Muscle of leg (tissue), 11 donors: ENCODE data around the gene RADIL. TPM values are rescaled to one million over a fixed set of nuclear protein-coding genes. Genes with fewer than 3 reads are reported as not detected.

Experiments used
- DNase-seq: peaks from one replicate; pipeline ENCODE4 v3.0.0; 2013
- H3K27ac ChIP-seq: one replicate; pipeline ENCODE4 v1.5.1; 2013; ENCODE audit warnings: mild to moderate bottlenecking, low read length, control low read depth
- H3K27me3 ChIP-seq: one replicate; pipeline ENCODE4 v1.6.1; 2013; ENCODE audit warnings: low read length; ENCODE audit not compliant: control insufficient read depth, insufficient read depth
- H3K36me3 ChIP-seq: one replicate; pipeline ENCODE4 v1.6.1; 2013; ENCODE audit warnings: low read length; ENCODE audit not compliant: control insufficient read depth, insufficient read depth
- H3K4me1 ChIP-seq: one replicate; pipeline ENCODE4 v1.6.1; 2013; ENCODE audit warnings: low read length; ENCODE audit not compliant: control insufficient read depth, insufficient read depth
- H3K4me3 ChIP-seq: one replicate; pipeline ENCODE4 v1.5.1; 2013; ENCODE audit warnings: low read length, control low read depth
- H3K9me3 ChIP-seq: replicated peaks from 2 replicates; pipeline ENCODE4 v1.6.1; 2013; ENCODE audit warnings: low read depth, low read length; ENCODE audit not compliant: control insufficient read depth
- WGBS: methylation state at CpG from one replicate; pipeline ENCODE4 v1.1.5; 2013; ENCODE audit warnings: missing lambda C conversion rate; ENCODE audit not compliant: insufficient coverage; 5-methylcytosine and 5-hydroxymethylcytosine counted together
- polyA plus RNA-seq, 8 donors: library from polyadenylated mRNA; unstranded; fragments of 120-200 nt; gene quantifications; one replicate each; pipeline versions ENCODE4 v1.2.1 to v1.2.3, GENCODE V29; 2013; ENCODE audit warnings: inconsistent platforms in 1 of 8, low replicate concordance in 1 of 8; ENCODE audit not compliant: insufficient read length in 8 of 8, insufficient read depth in 1 of 8
- total RNA-seq: library from RNA; stranded (reverse); fragments of 120-200 nt; gene quantifications from one replicate; pipeline ENCODE4 v1.2.4, GENCODE V29; 2013

RADIL gene
- total and polyA plus RNA-seq, 9 donors = 3.0 to 5.3 (median 3.6) TPM

DNA sequence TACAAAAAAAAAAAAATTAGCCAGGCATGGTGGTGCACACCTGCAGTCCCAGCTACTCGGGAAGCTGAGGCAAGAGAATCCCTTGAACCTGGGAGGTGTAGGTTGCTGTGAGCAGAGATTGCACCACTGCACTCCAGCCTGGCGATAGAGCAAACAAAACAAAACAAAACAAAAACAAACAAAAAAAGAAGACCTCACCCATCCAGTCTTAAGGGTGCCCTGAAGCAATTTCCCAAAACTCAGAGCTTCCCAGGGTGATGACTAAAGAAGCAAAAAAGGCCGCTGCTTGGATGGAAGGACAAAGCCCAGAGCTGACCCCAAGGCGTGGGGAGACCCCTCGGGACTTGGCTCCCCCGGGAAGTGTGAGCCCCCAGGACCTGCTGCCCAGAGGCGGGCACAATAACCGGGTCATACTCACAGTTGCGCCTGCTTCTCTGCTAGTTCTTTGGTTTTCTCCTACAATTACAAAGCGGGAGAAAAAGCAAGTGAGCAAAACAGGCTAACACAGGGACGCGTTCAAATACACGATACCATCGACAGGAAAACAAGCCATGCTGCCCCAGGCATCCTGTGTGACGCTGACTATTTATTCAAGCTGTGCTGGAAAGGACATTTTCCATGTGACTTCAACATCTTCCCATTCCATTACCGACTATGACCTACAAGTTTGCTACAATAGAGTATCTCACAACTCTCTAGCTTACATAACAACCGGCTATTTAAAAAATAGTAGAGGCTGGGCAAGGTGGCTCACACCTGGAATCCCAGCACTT, 51.6 kb downstream of the RADIL start:
- WGBS = 90% methylated on average over 13 of the region's 17 CpGs

DNA sequence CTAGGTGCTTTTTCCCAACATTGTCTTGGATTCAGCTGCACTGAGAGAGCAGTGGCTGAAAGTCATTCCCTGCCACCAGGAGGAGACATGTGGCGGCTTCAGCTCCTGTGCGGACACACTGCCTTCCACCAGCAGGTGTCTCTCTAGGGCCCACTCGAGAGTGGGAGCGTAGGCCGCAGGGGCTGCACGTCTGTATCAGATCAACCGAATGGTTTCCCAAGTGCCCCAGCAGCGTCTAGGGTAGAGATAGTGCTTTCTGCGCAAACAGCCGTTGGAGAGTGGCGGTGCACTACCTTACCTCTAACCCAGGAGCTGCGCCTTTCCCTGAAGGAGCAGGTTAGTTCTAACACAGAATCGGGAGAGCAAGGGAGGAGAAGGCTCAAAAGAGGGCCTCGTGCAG, 53.3 kb downstream of the RADIL start:
- Histone ChIP-seq H3K27me3 (no peaks in the 10 kb centered on the region), H3K27ac (no peak overlapping the region), H3K4me3 (no peak overlapping the region), H3K4me1 (no peaks in the 10 kb centered on the region), H3K9me3 (no peaks in the 10 kb centered on the region), H3K36me3 (no peaks in the 10 kb centered on the region)
- 39% methylated on average over 10 of the region's 14 CpGs for WGBS
- peak; percentile 80 for DNase-seq

More for the DNA sequence above, 51.6 kb downstream of the RADIL start:
- no peaks in the 10 kb centered on the region for H3K27me3 ChIP-seq
- no peaks in the 10 kb centered on the region for H3K36me3 ChIP-seq
- no peak overlapping the region for H3K27ac ChIP-seq
- no peaks in the 10 kb centered on the region for H3K9me3 ChIP-seq
- no peak for DNase-seq
- no peak overlapping the region for H3K4me3 ChIP-seq
- no peaks in the 10 kb centered on the region for H3K4me1 ChIP-seq

DNA sequence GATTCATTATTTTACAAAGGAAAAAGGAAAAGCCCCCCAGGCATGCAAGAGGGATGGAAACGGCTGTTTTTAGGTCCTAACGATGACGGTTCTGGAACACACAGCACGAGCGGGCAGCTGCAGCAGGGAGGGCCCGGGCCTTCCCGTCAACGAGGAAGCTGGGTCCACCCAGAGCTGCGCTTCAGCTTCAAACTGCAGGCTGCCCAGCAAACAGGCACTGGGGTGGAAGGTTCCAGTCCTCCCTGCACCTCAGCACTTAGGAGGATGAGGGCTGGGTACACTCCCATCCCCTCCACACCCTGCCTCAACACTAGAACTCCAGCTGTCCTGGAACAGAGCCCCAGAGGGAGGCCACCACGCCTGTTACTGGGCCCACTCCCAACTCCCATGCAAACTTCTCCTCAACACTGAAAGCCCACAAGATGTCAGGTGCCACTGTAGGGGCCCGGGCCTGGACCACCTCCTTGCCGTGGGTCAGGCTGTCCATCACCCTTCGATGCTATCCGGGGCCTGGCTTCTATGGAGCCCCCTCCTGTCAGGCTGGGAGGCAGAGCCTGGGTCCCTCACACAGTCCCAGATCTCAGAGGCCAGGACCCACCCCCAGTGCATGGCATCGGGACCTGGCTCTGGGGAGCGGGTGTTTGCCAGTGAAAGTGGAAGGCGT, 54.7 kb downstream of the RADIL start:
- Histone ChIP-seq H3K9me3 (no peaks in the 10 kb centered on the region), H3K27me3 (no peaks in the 10 kb centered on the region), H3K4me3 (no peak overlapping the region), H3K27ac (no peak overlapping the region), H3K4me1 (no peaks in the 10 kb centered on the region), H3K36me3 (no peaks in the 10 kb centered on the region)
- WGBS = 75% methylated on average over 16 of the region's 17 CpGs
- peak; percentile 45 for DNase-seq

DNA sequence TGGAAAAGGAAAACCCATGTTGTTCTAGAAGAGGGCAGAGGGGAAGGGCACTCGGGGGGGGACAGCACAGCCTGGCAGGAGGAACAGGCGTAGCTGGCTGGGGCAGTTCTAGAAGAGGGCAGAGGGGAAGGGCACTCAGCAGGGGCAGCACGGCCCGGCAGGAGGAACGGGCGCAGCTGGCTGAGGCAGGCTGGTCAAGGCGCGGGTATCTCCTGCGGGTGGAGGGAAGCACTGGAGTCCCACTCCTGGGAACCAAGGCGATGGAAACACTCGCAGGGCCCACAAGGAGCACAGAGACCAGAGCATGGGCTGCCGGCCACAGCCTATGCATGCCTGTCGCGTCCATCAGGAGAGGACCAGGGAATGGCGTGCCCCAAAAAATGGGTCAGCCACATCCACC, 58.4 kb downstream of the RADIL start:
- 90% methylated on average over 11 of the region's 15 CpGs for WGBS

DNA sequence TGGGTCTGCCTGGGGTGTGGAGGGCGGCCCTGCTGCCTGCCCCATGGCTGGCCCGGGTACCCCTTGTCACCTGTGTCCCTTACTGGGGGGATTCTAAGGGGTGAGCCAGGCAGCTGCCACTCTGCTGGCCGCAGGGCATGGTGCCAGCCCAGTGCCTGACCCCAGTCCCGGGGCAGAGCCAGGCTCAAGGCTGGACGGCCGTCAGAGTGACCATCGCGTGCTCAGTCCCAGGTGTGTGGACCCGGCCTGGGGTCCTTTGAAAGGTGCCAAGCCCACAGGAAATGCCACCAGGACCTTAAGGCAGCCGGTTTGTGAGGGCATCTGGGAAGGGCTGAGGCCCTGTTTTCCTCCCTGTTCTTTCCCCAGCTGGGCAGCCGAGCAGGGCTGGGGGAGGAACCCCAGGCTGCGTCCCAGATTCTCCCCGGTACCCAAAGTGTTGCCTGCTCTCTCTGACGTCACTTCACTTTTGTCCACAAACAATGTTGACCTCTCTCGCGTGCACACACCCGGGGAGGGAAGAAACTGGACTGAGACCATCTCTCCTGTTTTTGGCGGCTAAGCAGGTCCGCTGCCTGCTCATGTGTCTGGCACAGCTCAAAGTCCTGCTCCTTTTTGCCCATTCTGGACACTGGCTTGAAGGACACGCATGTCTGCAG, 59.3 kb downstream of the RADIL start:
- DNase-seq = no peak
- Histone ChIP-seq H3K4me3 (no peak overlapping the region), H3K27ac (no peak overlapping the region), H3K36me3 (no peaks in the 10 kb centered on the region), H3K27me3 (no peaks in the 10 kb centered on the region), H3K9me3 (no peaks in the 10 kb centered on the region), H3K4me1 (peaks cover 21% of the 10 kb centered on the region)
- WGBS = 81% methylated on average over 16 of the region's 20 CpGs

More for the DNA sequence above, 58.4 kb downstream of the RADIL start:
- Histone ChIP-seq H3K4me3 (no peak overlapping the region), H3K9me3 (no peaks in the 10 kb centered on the region), H3K27me3 (no peaks in the 10 kb centered on the region), H3K4me1 (peaks cover 13% of the 10 kb centered on the region), H3K27ac (no peak overlapping the region), H3K36me3 (no peaks in the 10 kb centered on the region)
- DNase-seq = no peak

DNA sequence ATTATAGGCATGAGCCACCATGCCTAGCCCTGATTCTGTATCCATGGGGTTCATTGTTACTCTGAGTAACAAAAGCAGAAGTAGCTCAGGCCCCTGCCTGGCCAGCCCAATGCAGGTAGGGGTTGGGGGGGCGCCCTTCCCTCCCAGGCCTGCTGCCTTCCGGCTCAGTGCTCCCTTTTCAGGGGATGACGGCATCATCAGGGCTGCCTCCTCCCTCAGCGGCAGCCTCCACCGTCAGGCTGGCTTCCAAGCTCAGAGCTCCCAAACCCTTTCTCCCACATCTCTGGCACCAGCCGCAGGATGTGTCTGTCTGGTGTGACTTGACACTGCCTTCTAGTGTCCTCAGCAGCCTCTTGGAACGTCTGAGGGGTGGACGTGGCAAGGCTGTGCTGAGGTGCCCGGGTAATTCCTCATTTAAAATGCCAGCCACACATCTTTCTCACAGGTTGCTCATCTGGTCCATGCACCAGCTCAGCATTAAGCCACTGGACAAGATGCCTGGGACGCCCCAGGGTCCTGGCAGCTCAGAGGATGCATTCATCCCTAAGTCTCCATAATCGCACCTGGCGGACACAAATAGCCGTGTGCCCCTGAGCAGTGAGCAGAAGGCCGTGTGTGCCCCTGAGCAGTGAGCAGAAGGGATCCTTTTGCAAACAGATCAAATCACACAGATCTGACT, 59.9 kb downstream of the RADIL start:
- Histone ChIP-seq H3K36me3 (no peaks in the 10 kb centered on the region), H3K9me3 (no peaks in the 10 kb centered on the region), H3K4me3 (no peak overlapping the region), H3K4me1 (peaks cover 24% of the 10 kb centered on the region), H3K27ac (no peak overlapping the region), H3K27me3 (no peaks in the 10 kb centered on the region)
- WGBS = 67% methylated on average over 12 of the region's 14 CpGs
- DNase-seq = no peak

DNA sequence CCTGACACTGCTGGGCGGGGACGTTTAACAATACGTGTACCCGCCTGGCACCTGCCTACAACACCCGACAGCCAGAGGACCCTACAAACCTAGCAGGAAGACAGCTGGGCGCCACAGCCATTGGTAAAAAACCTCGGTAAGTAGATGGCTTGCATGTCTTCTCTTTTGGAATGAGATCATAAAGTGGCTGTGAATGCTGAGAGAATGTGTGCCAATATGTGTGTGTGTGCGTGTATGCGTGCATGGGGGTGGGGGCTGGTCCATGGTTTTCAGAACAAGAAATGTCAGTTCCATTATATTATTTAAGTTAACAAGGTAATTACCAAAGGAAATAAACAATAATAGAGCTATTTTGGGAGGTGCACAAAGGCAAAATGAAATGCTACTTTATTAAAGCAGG, 60.8 kb downstream of the RADIL start:
- H3K27ac ChIP-seq = no peak overlapping the region
- H3K27me3 ChIP-seq = no peaks in the 10 kb centered on the region
- 79% methylated on average over 7 of the region's 9 CpGs for WGBS

DNA sequence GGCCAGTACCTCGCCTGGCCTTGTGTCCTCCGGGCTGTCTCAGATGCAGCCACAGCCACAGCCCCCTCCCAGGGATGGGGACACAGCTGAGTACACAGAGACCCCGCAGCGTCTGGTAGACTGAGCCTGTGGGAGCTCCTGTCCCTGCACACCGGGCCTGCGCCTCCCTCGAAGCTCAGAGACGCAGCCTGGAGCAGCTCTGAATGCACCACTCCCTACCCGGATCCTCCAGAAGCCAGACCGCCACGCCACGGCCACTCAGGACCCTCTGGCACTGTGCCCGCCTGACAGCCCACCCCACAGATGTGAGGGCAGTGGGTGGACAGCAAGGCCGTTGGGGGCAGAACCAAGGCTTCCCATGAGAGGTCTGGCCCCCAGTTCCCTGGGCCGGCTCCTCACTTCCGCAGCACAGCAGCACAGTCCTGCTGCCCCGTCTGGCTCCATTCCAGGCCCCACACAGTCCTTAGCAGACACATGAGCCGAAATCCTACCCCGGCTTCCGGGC, 62.5 kb downstream of the RADIL start:
- WGBS = 64% methylated on average over 16 of the region's 20 CpGs
- no peaks in the 10 kb centered on the region for H3K27me3 ChIP-seq
- H3K27ac ChIP-seq = peak overlapping the region; percentile 78
- no peak for DNase-seq
- no peaks in the 10 kb centered on the region for H3K36me3 ChIP-seq
- no peak overlapping the region for H3K4me3 ChIP-seq
- H3K9me3 ChIP-seq = no peaks in the 10 kb centered on the region
- peaks cover 33% of the 10 kb centered on the region for H3K4me1 ChIP-seq

More for the DNA sequence above, 60.8 kb downstream of the RADIL start:
- Histone ChIP-seq H3K4me3 (no peak overlapping the region), H3K4me1 (peaks cover 32% of the 10 kb centered on the region), H3K9me3 (no peaks in the 10 kb centered on the region), H3K36me3 (no peaks in the 10 kb centered on the region)
- no peak for DNase-seq

DNA sequence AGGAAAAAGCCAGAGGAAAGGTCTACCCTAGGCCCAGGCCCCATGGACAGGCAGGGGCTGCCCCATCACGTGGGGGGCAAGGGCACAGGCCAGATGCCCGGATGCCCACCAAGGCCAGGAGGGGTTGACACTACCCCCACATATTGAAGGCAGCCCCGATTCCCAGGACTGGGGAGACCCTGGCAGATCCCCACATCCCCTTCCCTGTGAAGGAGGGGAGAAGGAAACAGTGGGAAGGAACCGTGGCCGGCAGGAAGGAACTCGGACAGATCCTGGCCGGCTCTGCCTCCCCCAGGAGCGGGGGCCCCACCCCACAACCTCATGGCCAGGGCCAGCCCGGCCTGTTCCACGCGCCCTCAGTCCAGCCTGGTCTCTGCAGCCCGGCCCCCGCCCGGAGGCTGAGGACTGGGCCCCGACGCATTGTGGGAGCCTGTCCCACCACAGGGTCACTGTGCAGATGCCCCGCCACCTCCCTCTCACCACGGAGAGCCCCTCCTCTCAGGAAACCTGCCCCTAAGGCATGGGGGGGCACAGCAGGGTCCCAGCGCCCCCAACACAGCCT, 63.0 kb downstream of the RADIL start:
- H3K36me3 ChIP-seq = no peaks in the 10 kb centered on the region
- WGBS = 36% methylated on average over 10 of the region's 19 CpGs
- DNase-seq = peak; percentile 65
- peaks cover 33% of the 10 kb centered on the region for H3K4me1 ChIP-seq
- no peaks in the 10 kb centered on the region for H3K27me3 ChIP-seq
- no peaks in the 10 kb centered on the region for H3K9me3 ChIP-seq
- H3K27ac ChIP-seq = peak overlapping the region; percentile 78
- H3K4me3 ChIP-seq = no peak overlapping the region
